GM03348 (cell line): Measurements from ENCODE around the gene ARHGEF1.

Experiments
- DNase-seq: peaks from one replicate; pipeline ENCODE4 v3.0.0; 2012; ENCODE audit warnings: low spot score

ARHGEF1 gene, protein sequence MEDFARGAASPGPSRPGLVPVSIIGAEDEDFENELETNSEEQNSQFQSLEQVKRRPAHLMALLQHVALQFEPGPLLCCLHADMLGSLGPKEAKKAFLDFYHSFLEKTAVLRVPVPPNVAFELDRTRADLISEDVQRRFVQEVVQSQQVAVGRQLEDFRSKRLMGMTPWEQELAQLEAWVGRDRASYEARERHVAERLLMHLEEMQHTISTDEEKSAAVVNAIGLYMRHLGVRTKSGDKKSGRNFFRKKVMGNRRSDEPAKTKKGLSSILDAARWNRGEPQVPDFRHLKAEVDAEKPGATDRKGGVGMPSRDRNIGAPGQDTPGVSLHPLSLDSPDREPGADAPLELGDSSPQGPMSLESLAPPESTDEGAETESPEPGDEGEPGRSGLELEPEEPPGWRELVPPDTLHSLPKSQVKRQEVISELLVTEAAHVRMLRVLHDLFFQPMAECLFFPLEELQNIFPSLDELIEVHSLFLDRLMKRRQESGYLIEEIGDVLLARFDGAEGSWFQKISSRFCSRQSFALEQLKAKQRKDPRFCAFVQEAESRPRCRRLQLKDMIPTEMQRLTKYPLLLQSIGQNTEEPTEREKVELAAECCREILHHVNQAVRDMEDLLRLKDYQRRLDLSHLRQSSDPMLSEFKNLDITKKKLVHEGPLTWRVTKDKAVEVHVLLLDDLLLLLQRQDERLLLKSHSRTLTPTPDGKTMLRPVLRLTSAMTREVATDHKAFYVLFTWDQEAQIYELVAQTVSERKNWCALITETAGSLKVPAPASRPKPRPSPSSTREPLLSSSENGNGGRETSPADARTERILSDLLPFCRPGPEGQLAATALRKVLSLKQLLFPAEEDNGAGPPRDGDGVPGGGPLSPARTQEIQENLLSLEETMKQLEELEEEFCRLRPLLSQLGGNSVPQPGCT

DNA sequence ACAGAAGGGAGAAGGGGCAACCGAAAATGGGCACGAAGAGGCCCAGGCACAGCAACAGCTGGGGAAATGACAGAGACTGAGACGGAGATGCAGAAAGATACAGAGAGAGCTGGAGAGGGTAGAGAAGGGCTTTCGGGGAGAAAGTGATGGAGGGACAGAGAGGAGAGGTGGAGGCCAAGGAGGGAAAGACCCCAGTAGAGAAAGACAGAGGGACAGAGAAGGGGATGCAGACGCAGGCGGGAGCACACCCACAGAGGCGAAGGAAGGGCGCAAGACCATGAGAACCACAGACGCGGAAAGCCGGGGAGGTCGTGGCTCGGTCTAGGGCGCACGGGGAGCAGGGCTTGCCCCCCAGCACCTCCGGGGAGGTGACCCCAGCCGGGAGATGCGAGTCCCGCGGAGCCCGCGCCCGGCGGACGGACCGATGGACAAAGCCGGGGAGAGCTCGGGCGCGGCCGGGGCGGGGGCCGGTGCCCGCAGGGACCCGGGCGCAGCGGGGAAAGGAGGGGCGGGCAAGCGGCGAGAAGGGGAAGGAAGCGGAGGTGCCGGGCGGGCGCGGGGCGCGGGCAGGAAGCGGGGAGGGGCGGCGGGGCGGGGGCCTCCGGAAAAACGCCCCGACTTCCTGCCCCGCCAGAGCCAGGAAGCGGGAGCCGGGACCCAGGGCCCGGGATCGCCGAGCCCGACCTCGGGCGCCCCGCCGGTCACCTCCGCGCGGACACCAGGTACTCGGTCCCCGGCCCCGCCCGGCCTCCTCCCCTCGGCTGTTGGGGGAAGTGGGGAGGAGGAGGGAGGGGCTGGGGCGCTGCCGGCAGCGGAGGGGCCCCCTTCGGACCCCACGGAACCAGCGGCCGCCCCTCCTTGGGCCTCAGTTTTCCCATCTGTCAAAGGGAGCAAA is at the start of gene ARHGEF1:
TSS of gene ARHGEF1 (plus strand) at position 617 of the 895 bp plus-strand sequence. CDS start 4,899 bp downstream, outside the sequence.
- peak; percentile 79 for DNase-seq

DNA sequence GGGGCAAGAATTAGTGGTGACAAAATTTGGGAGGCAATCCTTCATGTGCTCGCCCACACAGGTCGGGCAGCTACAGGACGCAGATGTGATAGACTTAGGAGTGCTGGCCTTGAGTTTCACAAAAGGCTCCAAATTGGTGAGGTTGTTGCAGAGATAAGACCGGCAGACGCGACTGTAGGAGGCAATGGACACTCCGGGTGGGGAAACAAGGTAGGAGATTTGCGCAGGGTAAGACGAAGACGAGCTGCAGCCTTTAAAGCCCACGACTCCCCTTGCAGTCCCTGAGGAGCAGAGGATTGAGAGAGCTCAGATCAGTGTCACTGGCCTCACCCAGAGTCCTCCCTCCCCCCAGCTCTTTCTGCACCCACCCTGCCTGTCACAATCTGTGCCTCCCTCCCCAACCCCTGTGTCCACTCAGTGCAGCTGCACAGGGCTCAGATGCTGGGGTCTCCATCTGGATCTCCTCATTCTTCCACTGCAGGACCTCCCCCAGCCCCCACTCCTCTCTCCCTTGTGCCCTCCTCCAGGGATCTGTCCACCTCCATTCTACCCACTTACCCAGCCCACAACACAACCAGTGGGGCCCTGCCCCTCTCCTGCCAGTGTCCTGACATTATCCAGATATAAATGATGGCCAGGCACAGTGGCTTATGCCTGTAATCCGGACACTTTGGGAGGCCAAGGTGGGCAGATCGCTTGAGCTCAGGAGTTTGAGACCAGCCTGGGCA is 44.8 kb upstream of the ARHGEF1 start:
- DNase-seq, result no peak

DNA sequence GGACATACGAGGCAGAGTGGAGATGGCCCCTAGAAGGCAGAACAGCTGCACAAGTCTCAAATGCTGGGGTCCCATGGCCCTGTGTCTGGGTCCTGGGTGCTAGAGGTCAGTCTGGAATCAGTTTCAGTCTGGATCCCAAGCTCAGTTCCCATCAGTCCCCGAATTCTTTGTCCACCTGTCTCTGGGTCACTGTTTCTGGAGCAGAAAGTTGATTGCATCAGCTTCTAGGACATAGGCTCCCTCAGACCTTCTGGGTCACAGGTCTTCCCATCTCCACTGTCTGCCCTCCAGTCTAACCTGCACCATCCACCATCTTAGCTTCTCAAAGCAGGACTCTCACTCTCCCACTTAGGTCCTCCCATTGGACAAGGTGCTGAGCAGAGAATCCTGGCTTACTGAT is 43.8 kb upstream of the ARHGEF1 start:
- DNase-seq, result no peak

DNA sequence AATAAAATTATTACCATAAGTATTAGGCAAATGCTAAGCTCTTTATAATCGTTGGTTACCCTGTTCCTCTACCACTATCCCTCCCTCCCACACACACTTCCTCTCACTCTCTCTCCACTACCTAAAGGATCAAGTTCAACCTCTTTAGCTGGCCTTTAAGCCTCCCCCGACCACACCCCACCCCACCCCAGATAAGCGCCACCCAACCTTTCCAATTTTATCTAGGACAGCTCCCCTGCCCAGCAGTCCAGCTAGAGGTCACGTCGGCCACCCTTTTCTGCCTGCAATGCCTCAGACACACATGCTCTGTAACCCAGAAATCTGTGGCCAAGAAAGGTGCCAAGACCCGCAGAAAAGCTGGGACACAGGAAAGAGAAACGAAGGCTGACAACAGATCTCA is 39.6 kb upstream of the ARHGEF1 start:
- DNase-seq, result no peak

DNA sequence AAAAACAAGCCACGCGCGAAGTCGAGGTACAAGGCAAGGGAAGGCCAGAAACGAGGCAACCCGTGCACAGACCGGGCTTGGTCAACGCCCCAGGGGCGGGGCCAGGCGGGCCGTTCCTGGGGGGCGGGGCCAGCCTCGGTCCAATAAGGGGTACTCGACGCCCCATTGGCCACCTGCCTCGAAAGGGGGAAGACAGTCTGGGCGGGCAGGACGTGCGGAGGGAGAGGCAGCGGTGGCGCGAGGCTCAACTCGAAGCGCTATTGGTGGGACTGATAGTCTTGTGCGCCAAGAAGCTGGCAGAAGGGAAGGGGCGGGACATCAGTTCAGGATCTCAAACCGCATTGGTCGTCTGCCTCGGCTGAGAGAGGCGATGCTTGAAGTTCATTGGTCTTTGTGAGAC is 38.4 kb upstream of the ARHGEF1 start, which contains the start of gene LYPD4:
TSS of gene LYPD4 (minus strand) at position 83 of the 400 bp plus-strand sequence. CDS start 5,398 bp downstream, outside the sequence.
- DNase-seq, result peak; percentile 6

DNA sequence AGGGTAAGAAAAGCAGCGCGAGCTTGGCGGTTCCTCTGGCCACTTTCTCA is 38.2 kb upstream of the ARHGEF1 start, which contains the start of gene DMRTC2:
TSS of gene DMRTC2 (plus strand) at position 42 of the 50 bp plus-strand sequence. CDS start 2,387 bp downstream, outside the sequence.
- no peak for DNase-seq

DNA sequence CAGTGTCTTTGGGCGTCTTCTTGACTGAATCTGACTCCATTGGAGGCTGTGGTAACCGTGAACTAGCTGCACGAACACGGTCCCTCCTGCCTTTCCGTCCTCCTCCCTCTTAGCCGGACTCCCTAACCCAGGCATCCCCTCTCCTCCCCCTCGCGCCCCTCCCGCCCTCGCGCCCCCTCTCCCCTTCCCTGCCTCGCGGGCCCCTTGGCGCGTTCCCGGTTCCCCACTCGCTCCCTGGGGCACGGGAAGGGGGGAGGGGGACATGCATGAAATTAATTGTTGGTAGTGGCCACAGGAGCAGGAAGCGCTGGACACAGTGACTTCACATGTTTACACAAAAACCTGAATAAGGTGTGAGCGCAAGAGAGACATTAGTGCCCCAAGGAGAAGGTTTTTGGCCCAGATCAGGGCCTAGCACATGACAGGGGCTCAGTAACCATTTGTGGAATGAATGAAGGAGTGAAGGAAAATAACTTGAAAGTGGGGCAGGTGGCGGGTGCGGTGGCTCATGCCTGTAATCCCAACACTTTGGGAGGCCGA is 37.9 kb upstream of the ARHGEF1 start:
- peak; percentile 2 for DNase-seq

DNA sequence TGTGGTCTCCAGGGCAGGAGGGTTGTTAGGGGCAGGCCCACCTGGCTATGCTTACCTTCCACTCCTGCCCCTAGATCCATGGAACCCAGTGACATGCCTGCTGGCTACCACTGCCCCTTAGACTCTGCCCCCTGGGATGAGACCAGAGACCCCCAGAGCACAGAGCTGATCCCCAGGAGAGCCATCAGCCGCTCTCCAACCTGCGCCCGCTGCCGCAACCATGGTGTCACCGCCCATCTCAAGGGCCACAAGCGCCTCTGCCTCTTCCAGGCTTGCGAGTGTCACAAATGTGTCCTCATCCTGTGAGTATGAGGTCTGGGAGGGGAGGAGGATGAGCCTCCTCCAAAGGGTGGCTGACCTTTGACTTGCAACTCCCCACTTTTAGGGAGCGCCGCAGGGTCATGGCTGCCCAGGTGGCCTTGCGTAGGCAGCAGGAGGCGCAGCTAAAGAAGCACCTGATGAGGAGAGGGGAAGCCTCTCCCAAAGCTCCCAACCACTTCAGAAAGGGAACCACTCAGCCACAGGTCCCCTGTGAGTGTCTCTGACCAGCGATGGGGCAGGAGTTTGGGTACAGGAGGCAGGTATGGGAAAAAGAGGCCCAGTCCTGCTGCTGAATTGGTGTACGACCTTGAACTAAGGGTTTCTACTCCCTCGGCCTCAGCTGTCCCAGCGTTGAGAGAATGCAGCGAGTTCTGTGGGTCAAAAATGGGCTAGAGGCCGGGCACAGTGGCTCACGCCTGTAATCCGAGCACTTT is 35.5 kb upstream of the ARHGEF1 start:
- DNase-seq, result peak; percentile 4

DNA sequence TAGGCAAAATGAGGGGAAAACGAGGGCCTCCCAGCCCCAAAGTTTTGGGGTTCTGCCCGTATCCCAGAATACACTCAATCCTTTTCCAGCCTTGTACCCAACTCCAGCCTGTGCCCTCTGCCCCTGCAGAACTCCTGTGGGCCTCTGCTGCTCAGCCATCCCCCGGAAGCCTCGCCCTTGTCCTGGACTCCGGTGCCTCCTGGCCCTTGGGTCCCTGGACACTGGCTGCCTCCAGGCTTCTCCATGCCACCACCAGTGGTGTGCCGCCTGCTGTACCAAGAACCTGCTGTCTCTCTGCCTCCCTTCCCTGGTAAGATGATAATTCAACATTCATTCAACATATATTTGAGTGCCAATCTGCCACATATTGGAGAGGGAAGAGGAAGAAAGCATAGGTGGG is 34.3 kb upstream of the ARHGEF1 start:
- DNase-seq, result no peak

DNA sequence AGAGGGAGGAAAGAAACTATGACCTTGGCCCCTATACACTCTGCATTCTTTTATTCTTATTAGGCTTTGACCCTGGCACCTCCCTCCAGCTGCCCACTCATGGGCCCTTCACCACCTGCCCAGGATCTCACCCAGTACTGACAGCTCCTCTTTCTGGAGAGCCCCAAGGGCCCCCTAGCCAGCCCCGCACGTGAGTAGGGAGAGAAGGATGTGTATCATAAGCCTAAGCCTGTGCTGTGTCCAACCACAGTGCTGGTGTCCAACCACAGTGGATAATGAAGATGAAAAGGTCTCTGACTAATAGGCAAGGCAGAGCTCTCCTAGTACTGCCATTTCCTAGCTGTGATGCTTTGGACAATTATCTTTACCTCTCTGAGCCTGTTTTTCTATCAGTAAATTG is 33.9 kb upstream of the ARHGEF1 start:
- DNase-seq, result no peak

DNA sequence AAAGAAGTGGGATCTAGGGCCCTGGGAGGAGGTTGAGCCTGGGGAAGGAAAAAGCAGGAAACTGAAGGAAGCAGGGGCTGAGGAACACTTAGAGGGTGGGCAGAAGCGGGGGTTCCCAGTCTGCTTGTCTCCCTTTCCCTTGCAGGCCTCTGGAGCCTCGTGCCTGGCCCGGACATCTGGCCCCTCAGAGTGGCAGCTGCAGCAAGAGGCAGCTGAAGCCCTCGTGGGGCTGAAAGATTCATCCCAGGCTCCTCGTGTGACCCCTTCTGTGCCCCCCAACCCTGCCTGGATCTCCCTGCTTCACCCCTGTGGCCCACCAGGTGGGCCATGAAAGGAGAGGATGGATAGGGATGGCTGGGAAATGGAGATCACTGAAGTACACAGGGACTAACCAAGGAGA is 32.6 kb upstream of the ARHGEF1 start:
- no peak for DNase-seq

DNA sequence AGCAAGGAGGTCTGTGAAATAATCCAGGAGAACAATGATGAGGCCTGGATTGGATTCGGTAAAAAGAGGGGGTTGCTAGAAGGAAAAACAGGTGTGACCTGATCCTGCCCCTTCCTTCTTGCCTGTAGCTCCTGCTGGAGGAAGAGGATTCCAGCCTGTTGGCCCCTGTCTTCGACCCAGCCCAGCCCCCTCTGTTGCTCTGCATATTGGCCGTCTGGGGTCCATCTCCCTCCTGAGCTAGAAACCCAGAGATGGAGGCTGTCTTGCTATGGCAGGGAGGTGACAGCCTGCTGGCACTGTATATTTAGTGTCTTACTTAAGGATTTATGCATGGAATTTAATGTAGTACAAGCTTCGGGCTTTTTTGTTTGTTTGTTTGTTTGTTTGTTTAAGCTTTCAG is 31.5 kb upstream of the ARHGEF1 start:
- no peak for DNase-seq

DNA sequence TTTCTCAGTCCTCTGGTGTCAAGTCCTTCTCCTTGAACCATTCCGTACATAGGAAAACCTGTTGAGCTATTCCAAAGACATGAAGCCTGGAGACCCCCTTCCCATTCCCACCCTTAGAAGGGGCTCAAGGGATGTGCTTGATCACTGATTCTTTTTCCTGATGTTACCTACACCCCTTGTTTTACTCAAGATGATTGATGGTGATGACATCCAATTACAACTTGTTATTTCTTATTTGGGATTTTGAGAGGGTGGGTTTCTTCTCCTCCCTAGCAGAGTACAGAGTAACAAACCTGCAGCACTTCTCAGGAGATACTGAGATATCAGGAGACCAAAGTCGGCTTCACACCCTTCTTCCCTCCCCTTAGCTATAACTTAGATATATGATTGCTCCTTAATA is 29.6 kb upstream of the ARHGEF1 start:
- DNase-seq, result no peak

DNA sequence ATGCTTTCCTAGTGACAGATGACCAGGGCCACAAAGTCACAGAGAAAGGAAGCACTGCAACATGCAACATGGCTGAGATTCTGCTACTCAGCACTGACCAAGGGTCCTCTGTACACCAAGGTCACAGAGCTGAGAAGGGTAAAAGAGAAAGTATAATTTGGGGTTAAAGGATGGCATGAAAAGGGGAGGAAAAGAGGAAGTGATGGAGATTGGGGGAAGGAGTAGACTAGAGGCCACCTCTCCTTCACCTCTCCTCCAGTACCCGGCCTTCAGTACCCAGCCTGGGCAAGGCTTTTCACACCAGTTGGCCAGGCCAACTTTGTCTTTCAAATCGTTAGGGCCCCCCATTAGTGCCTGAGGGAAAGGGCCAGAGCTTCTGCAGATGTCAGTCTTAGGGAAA is 29.2 kb upstream of the ARHGEF1 start:
- no peak for DNase-seq

DNA sequence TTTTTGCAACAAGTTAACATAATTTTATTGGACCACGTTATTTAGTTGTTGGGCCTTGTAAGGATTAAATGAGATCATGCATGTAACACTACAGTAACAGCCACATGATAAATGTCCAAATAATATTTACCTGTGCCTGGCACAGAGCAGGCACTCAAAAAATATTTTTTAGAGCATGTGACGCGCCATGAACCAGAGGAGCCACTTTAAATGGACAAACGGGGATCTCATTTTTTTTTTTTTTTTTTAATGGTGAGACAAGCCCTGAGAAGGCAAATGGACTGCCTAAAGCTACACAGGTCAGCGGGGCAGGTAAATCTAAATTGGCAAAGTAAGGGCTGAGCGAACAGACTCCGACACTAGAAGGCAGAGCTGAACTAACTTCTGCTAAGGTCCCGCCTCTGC is 23.8 kb upstream of the ARHGEF1 start:
- DNase-seq, result no peak

DNA sequence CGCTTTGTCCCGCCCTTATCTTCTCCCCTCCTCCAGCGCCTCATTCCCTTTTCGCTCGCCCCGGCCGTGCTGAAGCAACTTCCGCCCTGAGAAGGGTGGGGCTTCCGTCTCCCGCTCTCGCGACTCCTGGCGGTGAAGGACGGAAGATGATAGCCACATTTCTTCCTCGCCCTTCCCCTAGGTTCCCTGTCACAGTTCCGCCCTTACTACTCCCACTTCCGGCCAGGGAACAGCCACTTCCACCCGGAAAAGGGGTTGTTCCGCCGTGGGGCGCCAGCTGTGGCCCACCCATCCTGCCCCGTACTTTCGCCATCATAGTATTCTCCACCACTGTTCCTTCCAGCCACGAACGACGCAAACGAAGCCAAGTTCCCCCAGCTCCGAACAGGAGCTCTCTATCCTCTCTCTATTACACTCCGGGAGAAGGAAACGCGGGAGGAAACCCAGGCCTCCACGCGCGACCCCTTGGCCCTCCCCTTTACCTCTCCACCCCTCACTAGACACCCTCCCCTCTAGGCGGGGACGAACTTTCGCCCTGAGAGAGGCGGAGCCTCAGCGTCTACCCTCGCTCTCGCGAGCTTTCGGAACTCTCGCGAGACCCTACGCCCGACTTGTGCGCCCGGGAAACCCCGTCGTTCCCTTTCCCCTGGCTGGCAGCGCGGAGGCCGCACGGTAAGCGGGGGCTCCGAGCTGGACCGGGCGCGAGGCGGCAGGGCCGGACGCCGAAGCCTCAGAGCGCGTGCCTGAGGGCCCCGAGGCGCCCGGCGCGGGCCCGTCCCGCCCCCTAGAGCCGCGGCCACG is 23.2 kb upstream of the ARHGEF1 start, which contains the start of gene RPS19:
TSS of gene RPS19 (plus strand) at position 638 of the 801 bp plus-strand sequence. CDS start 520 bp downstream, outside the sequence.
- peak; percentile 97 for DNase-seq

DNA sequence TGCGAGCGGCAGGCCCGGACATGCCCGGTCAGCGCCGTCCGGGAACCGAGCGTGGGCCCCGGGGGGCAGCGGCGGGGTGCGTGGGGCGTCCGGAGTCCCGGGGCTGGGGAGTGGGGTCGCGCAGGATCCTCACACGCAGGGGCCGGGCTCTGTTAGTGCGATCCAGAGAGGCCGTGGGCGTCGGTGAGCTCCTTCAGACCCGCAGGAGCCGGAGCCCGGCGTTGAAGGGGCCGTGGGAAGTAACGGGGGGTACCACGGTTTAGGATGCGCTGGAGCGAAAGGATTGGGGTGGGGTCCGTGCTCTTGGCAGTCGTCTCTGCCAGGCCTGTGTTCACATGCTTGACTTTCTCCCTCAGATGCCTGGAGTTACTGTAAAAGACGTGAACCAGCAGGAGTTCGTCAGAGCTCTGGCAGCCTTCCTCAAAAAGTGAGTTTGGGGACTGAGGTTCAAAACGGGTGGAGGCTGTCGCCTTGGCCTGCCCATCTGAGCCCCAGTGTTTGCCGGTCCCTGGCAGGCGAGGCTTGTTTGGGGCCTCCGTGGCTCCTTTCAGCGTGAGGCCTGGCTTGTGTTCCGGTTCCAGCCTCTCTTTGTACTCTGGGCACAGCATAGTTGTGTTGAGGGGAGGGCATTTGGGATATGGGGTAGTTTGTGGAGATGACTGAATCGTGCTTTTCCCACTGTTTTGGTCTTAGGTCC is 22.4 kb upstream of the ARHGEF1 start:
- DNase-seq, result peak; percentile 30

DNA sequence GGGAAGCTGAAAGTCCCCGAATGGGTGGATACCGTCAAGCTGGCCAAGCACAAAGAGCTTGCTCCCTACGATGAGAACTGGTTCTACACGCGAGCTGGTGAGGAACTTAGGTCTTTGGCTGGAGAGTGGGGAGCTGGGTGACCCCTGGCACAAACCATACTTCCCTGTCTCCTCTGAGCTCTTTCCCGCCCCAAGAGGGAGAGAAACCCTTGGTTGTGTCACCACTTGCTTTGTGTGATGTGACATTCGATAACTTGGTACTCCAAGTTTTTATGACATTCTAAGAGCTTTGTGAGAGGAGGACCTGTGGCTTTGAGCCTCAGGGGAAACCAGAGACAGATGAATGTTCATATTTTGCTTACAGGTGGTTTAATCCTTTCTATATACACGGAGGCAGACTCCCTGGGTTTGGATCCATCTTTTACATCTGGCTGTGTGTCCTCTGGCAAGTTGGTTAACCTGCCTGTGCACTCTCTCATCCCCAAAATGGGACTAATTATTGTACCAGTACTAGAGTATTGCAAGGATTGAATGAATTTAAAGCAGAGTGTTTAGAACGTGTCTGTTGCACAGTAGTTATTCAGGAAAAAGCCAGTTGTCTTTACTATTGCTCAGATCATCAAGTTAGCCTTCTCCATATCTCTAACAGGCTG is 21.7 kb upstream of the ARHGEF1 start:
- DNase-seq, result no peak

DNA sequence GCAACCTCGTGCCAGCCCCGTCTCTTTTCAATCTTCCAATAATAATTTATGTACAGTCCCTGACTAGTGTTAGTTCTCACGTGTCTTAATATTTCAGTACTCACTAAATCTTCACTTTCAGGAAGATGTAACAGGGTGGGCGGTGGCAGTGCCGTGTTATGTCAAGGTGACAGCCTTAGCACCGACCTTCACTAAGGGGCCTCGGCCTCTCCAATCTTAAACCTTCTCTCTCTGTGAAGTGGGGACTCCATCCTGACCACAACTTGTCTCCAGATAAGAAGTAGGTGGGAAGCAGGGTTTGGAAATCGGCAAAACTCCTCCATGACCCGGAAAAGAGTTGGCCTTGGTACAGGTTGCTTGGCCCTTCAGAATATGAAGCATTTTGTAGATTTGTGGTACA is 21.1 kb upstream of the ARHGEF1 start:
- DNase-seq, result no peak
